LNCaP clone FGC (cell line): ENCODE measurements around the gene C14orf93.

ENCODE experiments used
- DNase-seq: peaks from one replicate; pipeline ENCODE4 v3.0.0-alpha.2; 2011; ENCODE audit warnings: low read depth
- H3K4me3 ChIP-seq: 2 replicates; pipeline ENCODE4 v1.5.1; 2011; ENCODE audit warnings: mild to moderate bottlenecking, low read depth, low read length, control low read depth
- TF ChIP-seq, protein P1 (sequence below): IDR thresholded peaks from 2 replicates; pipeline ENCODE4 v1.5.1; 2012; ENCODE audit warnings: mild to moderate bottlenecking; ENCODE audit not compliant: control insufficient read depth, insufficient read depth; ENCODE audit errors: extremely low read depth

C14orf93 gene

DNA sequence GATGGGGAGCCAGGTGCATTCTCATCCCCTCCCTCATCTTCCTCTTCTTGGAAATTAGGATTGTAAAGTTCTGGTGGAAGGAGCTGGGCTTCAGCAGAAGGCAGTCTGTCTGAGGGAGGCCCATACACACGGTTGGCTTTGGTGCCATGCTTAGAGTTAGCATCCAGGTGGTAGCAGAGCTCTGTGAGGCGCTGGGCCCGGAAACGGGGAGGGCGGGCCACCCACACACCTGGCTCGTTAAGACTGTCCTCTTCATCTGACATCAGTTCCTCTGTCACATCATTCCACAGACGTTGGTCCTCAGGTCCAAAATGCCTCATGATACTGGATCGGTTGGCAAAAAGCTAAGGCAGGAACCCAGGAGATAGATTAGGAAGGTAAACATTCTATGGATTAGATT, 22.7 kb downstream of the C14orf93 start:
- H3K4me3 ChIP-seq, result no peak overlapping the region
- TF ChIP-seq, protein P1, sequence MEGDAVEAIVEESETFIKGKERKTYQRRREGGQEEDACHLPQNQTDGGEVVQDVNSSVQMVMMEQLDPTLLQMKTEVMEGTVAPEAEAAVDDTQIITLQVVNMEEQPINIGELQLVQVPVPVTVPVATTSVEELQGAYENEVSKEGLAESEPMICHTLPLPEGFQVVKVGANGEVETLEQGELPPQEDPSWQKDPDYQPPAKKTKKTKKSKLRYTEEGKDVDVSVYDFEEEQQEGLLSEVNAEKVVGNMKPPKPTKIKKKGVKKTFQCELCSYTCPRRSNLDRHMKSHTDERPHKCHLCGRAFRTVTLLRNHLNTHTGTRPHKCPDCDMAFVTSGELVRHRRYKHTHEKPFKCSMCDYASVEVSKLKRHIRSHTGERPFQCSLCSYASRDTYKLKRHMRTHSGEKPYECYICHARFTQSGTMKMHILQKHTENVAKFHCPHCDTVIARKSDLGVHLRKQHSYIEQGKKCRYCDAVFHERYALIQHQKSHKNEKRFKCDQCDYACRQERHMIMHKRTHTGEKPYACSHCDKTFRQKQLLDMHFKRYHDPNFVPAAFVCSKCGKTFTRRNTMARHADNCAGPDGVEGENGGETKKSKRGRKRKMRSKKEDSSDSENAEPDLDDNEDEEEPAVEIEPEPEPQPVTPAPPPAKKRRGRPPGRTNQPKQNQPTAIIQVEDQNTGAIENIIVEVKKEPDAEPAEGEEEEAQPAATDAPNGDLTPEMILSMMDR, result no peak
- no peak for DNase-seq

DNA sequence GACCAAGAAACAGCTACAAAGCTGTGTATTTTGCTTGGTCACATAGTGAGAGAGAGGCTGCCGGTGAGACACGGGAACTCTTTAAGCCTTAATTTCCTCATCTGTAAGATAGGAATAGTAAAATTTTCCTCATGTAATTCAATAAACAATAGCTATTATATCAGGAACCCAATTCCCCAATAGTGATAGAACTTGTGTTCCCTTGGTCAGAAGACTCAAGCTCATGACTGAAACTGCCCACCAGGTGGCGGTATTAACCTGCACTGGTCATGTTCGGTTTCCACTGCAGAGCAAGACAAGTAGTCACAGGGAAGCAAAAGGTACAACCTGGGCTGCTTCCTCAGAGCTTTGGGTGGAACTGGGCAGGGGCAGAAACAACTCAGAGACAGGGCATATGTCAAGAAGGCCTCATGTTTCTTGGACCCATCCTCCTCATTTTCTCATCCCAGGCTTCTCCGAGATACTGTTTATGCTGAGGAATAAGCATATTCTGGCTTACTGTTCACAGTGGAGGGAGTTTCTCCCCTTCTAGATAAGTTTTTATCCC, 23.4 kb downstream of the C14orf93 start:
- peak; percentile 63 for DNase-seq
- no peak overlapping the region for H3K4me3 ChIP-seq
- TF ChIP-seq, protein P1, result peak; percentile 96

DNA sequence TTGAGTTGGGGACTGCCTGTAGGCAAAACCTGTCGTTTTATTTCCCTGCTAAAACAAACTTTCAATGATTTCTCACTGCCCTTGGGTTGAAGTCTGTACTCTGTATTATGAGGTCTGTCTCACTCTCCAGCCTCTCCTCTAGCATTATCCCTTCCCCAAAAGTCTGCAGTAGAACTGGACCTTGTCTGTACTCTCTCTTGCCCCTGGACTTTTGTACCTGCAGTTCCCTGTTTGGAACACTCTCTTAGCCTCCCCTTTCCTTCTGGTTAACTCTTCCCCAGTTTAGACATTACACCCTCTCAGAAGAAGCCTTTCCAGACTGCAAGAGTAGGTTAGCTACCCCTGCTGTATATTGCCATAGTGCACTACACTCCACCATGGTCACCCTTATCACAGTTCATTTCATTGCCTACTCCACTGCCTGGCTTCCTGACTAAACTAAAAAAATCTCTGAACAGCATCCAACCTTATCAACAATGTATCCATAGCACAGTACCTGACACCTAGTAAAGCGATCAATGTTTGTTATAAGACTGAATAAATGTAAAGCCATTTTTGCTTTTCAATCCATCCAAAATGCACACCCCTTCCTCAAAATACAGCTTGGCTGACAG, 23.9 kb downstream of the C14orf93 start:
- H3K4me3 ChIP-seq, result no peak overlapping the region
- DNase-seq, result no peak
- TF ChIP-seq, protein P1, result no peak

DNA sequence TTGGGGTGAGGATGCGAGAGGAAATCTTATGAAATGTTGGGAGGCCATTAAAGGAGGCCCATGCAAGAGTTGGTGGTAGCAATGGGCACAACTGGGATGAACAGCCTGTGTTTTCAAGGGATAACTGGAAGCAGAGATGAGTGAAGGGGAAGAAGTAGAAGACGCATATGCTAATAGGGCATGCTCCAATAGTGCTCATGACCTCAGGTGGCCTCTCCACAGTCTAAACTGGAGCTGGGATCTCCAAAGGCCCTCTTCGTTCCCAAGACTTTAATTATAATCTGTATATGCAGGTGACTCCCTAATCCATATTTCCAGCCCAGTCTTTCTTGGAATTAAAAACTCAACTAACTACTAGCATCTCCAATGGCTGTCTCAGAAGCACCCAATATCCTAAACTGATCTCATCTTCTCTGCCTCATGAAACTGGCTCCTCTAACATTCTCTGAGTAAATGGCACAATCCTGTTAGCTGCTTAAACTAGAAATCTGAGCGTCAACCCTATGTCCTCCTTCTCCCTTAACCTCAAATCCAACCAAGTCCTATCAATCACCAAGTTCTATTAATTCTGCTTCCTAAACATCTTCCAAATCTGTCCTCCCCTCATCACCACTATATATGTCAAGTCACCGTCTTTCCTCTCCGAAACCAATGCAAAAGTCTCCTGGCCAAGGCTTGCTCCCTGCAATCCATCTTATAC, 24.8 kb downstream of the C14orf93 start:
- TF ChIP-seq, protein P1, result no peak
- DNase-seq, result no peak

DNA sequence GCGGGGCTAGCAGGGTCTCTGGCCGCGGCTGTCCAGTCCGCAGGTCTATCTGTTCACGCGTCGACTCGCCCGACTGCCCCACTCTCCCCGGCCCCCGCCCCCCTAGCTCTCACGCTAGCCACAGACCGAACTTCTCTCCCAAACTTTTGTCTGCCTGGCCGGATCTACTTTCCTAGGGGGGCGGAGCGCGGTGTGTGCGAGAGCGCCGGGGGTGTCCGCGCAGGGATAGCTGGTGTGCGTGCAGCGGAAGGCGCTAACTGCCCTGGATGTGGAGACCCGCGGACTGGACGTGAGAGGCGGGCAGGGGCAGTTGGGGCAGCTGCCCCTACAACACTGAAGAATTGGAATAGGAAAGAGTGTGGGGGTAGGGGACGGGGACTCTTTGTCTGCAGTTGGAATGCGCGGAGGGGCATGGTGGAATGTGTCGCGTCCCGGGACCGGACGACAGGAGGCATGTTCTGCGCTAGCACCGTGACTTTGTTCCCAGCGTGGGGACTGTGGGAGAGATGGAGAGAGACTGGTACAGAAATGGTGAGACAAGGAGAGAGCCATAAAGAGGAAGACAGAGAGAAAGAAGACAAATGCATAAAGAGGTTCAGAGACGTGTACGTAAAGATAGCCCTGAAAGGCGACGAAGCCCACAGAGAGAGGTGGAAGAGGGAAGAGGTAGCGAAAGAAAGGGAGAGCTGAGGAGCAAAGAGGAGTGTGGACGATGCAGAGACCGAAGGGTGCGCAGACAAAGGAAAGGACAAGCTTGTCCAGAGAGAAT, 27.3 kb downstream of the C14orf93 start, which contains the start of gene AJUBA:
TSS of gene AJUBA (minus strand) at position 75 of the 769 bp plus-strand sequence. CDS start 285 bp downstream, outside the sequence.
- TF ChIP-seq, protein P1, result peak; percentile 2; the same call in 1 of the 2 replicates
- peak; percentile 72 for DNase-seq
- peak within 1 kb of the TSS; percentile 88 for H3K4me3 ChIP-seq

More for the DNA sequence above, 24.8 kb downstream of the C14orf93 start:
- H3K4me3 ChIP-seq, result no peak overlapping the region

DNA sequence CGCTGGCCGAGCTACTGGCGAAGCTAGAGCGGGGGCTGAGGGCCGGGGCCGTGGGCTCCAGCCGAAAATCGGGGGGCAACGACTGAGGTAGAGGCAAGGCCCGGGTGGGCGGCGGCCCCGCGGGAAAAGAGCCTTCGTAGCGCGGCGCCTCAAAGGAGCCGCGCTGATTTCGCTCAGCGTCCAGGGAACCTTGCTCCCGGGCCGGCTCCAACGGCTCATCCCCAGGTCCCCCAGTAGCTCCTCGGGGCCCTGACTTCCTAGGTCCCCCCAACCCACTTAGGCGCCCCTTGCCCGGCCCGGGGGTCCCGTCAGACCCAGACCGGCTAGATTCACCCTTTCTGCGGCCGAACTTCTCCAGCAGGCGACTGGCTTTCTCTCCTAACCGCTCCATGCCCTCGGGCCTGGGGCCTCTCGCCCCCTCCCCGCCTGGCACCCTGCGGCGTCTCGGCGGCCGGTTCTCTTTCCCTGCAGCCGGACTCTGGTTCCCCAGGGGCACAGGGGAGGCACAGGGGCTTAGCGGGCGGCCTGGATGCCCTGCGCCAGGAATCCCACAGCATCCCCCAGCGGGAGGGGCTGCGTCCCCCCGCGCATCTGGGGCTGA, 28.0 kb downstream of the C14orf93 start:
- H3K4me3 ChIP-seq, result peak overlapping the region; percentile 88
- TF ChIP-seq, protein P1, result no peak
- DNase-seq, result no peak
